GM23338 (cell line): ENCODE measurements around the gene DAB1. TPM values are rescaled to one million over a fixed set of nuclear protein-coding genes. Genes with fewer than 3 reads are reported as not detected.

Experiments used
- ATAC-seq: fragments of 200-7000 bp; cut with Tn5 transposase; 3 replicates; pipeline ENCODE4 v1.9.1; 2020
- DNase-seq: peaks from one replicate; pipeline ENCODE4 v3.0.0-alpha.2; 2015; ENCODE audit warnings: low spot score
- H2AFZ ChIP-seq: fragments of 200-600 bp; sonication (generic); 2 replicates; pipeline ENCODE4 v1.8.0; 2016; ENCODE audit warnings: antibody characterized with exemption, mild to moderate bottlenecking, moderate library complexity
- H3F3A ChIP-seq: fragments of 200-600 bp; sonication (generic); replicated peaks from 2 replicates; pipeline ENCODE4 v1.8.0; 2017; ENCODE audit warnings: antibody characterized with exemption, mixed run types, low read depth
- H3K27ac ChIP-seq: fragments of 200-600 bp; sonication (generic); 2 replicates; pipeline ENCODE4 v1.6.1; 2016; ENCODE audit warnings: low read depth
- H3K27me3 ChIP-seq: fragments of 200-600 bp; sonication (generic); 2 replicates; pipeline ENCODE4 v1.8.0; 2016; ENCODE audit warnings: mild to moderate bottlenecking, mixed run types, moderate library complexity; ENCODE audit not compliant: insufficient read depth
- H3K36me3 ChIP-seq: fragments of 200-600 bp; sonication (generic); 2 replicates; pipeline ENCODE4 v1.8.0; 2016; ENCODE audit warnings: mild to moderate bottlenecking; ENCODE audit not compliant: insufficient read depth
- H3K4me1 ChIP-seq: fragments of 200-600 bp; sonication (generic); 2 replicates; pipeline ENCODE4 v1.8.0; 2016; ENCODE audit warnings: mild to moderate bottlenecking, moderate library complexity; ENCODE audit not compliant: insufficient read depth
- H3K4me2 ChIP-seq: fragments of 200-600 bp; sonication (generic); 2 replicates; pipeline ENCODE4 v1.7.1; 2017; ENCODE audit warnings: mixed run types
- H3K4me3 ChIP-seq: fragments of 200-600 bp; sonication (generic); 2 replicates; pipeline ENCODE4 v1.6.1; 2016; ENCODE audit warnings: mixed run types
- H3K79me2 ChIP-seq: fragments of 200-600 bp; sonication (generic); replicated peaks from 2 replicates; pipeline ENCODE4 v1.8.0; 2017; ENCODE audit warnings: mild to moderate bottlenecking; ENCODE audit not compliant: insufficient read depth
- H3K9me2 ChIP-seq: fragments of 200-600 bp; sonication (generic); 2 replicates; pipeline ENCODE4 v1.8.0; 2017; ENCODE audit not compliant: insufficient read depth
- H4K20me1 ChIP-seq: fragments of 200-600 bp; sonication (generic); replicated peaks from 2 replicates; pipeline ENCODE4 v1.8.0; 2017; ENCODE audit warnings: mild to moderate bottlenecking; ENCODE audit not compliant: insufficient read depth
- H3K27ac Mint-ChIP-seq: 2 replicates; pipeline ENCODE4 v1.8.0; 2020; ENCODE audit warnings: inconsistent platforms, mild to moderate bottlenecking, moderate library complexity, mixed read lengths
- H3K27me3 Mint-ChIP-seq: 3 replicates; pipeline ENCODE4 v1.8.0; 2022; ENCODE audit warnings: low read depth, mild to moderate bottlenecking, moderate library complexity, mixed read lengths, inconsistent platforms; ENCODE audit not compliant: insufficient read depth, poor library complexity
- H3K36me3 Mint-ChIP-seq: 3 replicates; pipeline ENCODE4 v1.8.0; 2021; ENCODE audit warnings: low read depth, mild to moderate bottlenecking, inconsistent platforms, moderate library complexity, mixed read lengths
- H3K4me1 Mint-ChIP-seq: 3 replicates; pipeline ENCODE4 v1.8.0; 2020; ENCODE audit warnings: mild to moderate bottlenecking, inconsistent platforms, mixed read lengths
- H3K4me3 Mint-ChIP-seq: 3 replicates; pipeline ENCODE4 v1.8.0; 2021; ENCODE audit warnings: moderate library complexity, mild to moderate bottlenecking, inconsistent platforms, mixed read lengths
- H3K9me3 Mint-ChIP-seq: 3 replicates; pipeline ENCODE4 v1.8.0; 2020; ENCODE audit warnings: moderate library complexity, mild to moderate bottlenecking, inconsistent platforms, mixed read lengths
- CREB1 ChIP-seq: fragments of 250-450 bp; sonication (Bioruptor Pico); IDR thresholded peaks from 2 replicates; pipeline ENCODE4 v1.5.0; 2020; ENCODE audit warnings: low read depth, mild to moderate bottlenecking, moderate library complexity
- CTCF ChIP-seq, 2 experiments: fragments of 200-600 bp in 1 of 2; sonication (generic) in 1 of 2; conservative IDR thresholded peaks; 2 replicates each; pipeline versions ENCODE4 v1.5.1 to v1.6.1; 2016 to 2017; ENCODE audit warnings: antibody characterized with exemption in 2 of 2, low read depth in 2 of 2, mild to moderate bottlenecking in 2 of 2, moderate library complexity in 1 of 2
- ETS1 ChIP-seq: IDR thresholded peaks from 2 replicates; pipeline ENCODE4 v1.6.1; 2016; ENCODE audit warnings: antibody characterized with exemption
- EZH2phosphoT487 ChIP-seq: fragments of 200-600 bp; sonication (generic); IDR thresholded peaks from one replicate; pipeline ENCODE4 v1.8.1; 2018; ENCODE audit warnings: antibody characterized with exemption; ENCODE audit not compliant: unreplicated experiment
- JUNB ChIP-seq: IDR thresholded peaks from one replicate; pipeline ENCODE4 v1.6.1; 2016; ENCODE audit warnings: antibody characterized with exemption; ENCODE audit not compliant: unreplicated experiment
- NANOG ChIP-seq: IDR thresholded peaks from 2 replicates; pipeline ENCODE4 v1.6.1; 2016; ENCODE audit warnings: antibody characterized with exemption, borderline replicate concordance
- POLR2AphosphoS5 ChIP-seq: IDR thresholded peaks from 2 replicates; pipeline ENCODE4 v1.6.1; 2016; ENCODE audit warnings: antibody characterized with exemption, low read depth
- STAT1 ChIP-seq: IDR thresholded peaks from one replicate; pipeline ENCODE4 v1.6.1; 2016; ENCODE audit warnings: antibody characterized with exemption; ENCODE audit not compliant: unreplicated experiment
- ZNF114 ChIP-seq: fragments of 250-450 bp; sonication (Bioruptor Pico); IDR thresholded peaks from 2 replicates; pipeline ENCODE4 v1.5.0; 2020; ENCODE audit warnings: mild to moderate bottlenecking, moderate library complexity
- polyA plus RNA-seq: library from polyadenylated mRNA; unstranded; fragments of >200 nt; fragmentation: Nextera tagmentation; extraction: Ambion mirVana; gene quantifications from 2 replicates; pipeline ENCODE4 v1.2.1, GENCODE V29; 2016
- total RNA-seq: library from RNA; depleted of rRNA; stranded (reverse); fragments of >200 nt; shearing (Covaris generic); gene quantifications from 2 replicates; pipeline ENCODE4 v1.2.3, GENCODE V29; 2014

The DAB1 gene
- total and polyA plus RNA-seq, 2 experiments from 2014 or later = 12.8 to 14.5 TPM

GRCh38 chr1:57279909-57280666, 143.8 kb downstream of the DAB1 start:
- Histone ChIP-seq H3K9me2 (no peaks in the 10 kb centered on the region), H3K4me2 (no peak overlapping the region), H4K20me1 (no peaks in the 10 kb centered on the region), H3F3A (no peaks in the 10 kb centered on the region), H3K4me1 (no peaks in the 10 kb centered on the region), H2AFZ (no peak overlapping the region), H3K36me3 (no peaks in the 10 kb centered on the region), H3K27ac (no peak overlapping the region), H3K4me3 (no peak overlapping the region), H3K27me3 (no peaks in the 10 kb centered on the region), H3K79me2 (no peaks in the 10 kb centered on the region)
- Mint-ChIP-seq H3K4me3 (no peak overlapping the region), H3K4me1 (peaks cover 2% of the 10 kb centered on the region; the same call in 1 of the 3 replicates), H3K9me3 (no peaks in the 10 kb centered on the region), H3K36me3 (no peaks in the 10 kb centered on the region), H3K27me3 (peaks cover 2% of the 10 kb centered on the region), H3K27ac (no peak overlapping the region)
- no peak for TF ChIP-seq NANOG
- no peak for TF ChIP-seq STAT1
- no peak for TF ChIP-seq CTCF (conservative IDR thresholded peaks at IDR 0.05; ENCODE audit: low read depth in 2 of 2)
- TF ChIP-seq JUNB = no peak
- no peak for TF ChIP-seq EZH2phosphoT487
- DNase-seq = peak; percentile 20
- no peak for ATAC-seq

- DNase-seq (no peak), ATAC-seq (no peak)
- no peak overlapping the region for H3K4me3 Mint-ChIP-seq
- no peak overlapping the region for H3K27ac Mint-ChIP-seq
- H3K36me3 ChIP-seq = no peaks in the 10 kb centered on the region
- no peak overlapping the region for H2AFZ ChIP-seq
- H3K4me2 ChIP-seq = no peak overlapping the region
- H3K4me1 Mint-ChIP-seq = peaks cover 2% of the 10 kb centered on the region; the same call in 1 of the 3 replicates
- H4K20me1 ChIP-seq = no peaks in the 10 kb centered on the region
- H3K9me3 Mint-ChIP-seq = no peaks in the 10 kb centered on the region
- H3K9me2 ChIP-seq = 0 out of 2 replicates have a peak, but pooled peaks cover 4% of the 10 kb centered on the region
- no peaks in the 10 kb centered on the region for H3F3A ChIP-seq
- H3K27me3 ChIP-seq = no peaks in the 10 kb centered on the region
- peaks cover 2% of the 10 kb centered on the region for H3K27me3 Mint-ChIP-seq
- H3K27ac ChIP-seq = no peak overlapping the region
- no peaks in the 10 kb centered on the region for H3K4me1 ChIP-seq
- no peaks in the 10 kb centered on the region for H3K36me3 Mint-ChIP-seq
- TF ChIP-seq ZNF114 (CRISPR knock-in tag) = no peak
- TF ChIP-seq NANOG = no peak
- no peak for TF ChIP-seq POLR2AphosphoS5
- TF ChIP-seq CREB1 = no peak
- no peak for TF ChIP-seq CTCF (conservative IDR thresholded peaks at IDR 0.05; ENCODE audit: low read depth in 2 of 2)
- no peak for TF ChIP-seq ETS1
- no peak for TF ChIP-seq EZH2phosphoT487
- H3K79me2 ChIP-seq = no peaks in the 10 kb centered on the region
- H3K4me3 ChIP-seq = no peak overlapping the region
Measured at GRCh38 chr1:57278558-57278957, 145.3 kb downstream of the DAB1 start.
